C4-2B (cell line): ENCODE measurements around the gene UGT1A3.

Source experiments
- ZFX ChIP-seq: fragments of 450-650 bp; IDR thresholded peaks from 2 replicates; pipeline ENCODE4 v1.6.1; 2017
- TF ChIP-seq, protein P1 (sequence below): fragments of 450-650 bp; conservative IDR thresholded peaks from 2 replicates; pipeline ENCODE4 v1.5.1; 2017; ENCODE audit warnings: mild to moderate bottlenecking

DNA sequence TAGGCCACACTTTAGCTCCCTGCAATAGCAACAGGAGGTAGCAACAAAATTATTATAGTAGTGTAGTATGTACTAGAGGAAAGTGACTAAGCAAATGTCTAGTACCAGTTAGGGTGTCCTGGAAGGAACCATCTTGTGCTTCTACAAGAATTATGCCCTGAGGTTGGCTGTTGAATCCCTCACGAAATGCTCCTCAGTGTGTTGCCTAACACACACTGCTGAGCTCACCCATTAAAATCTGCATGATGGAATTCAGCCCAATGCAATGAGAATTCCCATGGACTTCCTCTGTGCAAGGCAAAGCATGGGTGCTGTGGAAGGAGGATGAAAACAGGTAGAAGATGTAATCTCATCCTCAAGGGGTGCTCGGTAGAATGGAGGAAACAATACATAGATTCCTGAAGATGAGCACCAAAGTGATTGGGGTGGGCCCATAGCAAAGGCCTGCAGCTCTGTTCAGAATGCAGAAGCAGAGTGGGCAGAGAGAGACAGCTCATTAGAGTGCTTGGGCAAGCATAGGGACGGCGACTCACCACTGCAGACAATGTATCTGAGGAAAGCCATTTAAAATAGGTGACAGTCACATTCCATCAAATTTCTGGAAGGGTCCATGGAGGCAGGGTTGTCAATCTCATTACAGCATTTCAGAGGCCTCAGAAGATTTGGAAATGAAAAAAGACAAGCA is 48.3 kb upstream of the UGT1A3 start:
- TF ChIP-seq, protein P1, sequence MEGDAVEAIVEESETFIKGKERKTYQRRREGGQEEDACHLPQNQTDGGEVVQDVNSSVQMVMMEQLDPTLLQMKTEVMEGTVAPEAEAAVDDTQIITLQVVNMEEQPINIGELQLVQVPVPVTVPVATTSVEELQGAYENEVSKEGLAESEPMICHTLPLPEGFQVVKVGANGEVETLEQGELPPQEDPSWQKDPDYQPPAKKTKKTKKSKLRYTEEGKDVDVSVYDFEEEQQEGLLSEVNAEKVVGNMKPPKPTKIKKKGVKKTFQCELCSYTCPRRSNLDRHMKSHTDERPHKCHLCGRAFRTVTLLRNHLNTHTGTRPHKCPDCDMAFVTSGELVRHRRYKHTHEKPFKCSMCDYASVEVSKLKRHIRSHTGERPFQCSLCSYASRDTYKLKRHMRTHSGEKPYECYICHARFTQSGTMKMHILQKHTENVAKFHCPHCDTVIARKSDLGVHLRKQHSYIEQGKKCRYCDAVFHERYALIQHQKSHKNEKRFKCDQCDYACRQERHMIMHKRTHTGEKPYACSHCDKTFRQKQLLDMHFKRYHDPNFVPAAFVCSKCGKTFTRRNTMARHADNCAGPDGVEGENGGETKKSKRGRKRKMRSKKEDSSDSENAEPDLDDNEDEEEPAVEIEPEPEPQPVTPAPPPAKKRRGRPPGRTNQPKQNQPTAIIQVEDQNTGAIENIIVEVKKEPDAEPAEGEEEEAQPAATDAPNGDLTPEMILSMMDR, result no peak
- no peak for TF ChIP-seq ZFX
